Peyer's patch (tissue), 4 donors: Measurements from ENCODE around the gene NME7.

Source experiments
- POLR2A ChIP-seq, 2 donors: fragments of 450-650 bp; IDR thresholded peaks; one replicate each; pipeline ENCODE4 v1.5.1; 2017; ENCODE audit warnings: antibody characterized with exemption in 2 of 2, mild to moderate bottlenecking in 2 of 2, moderate library complexity in 2 of 2
- TF ChIP-seq, protein P1 (sequence below), 6 experiments: fragments of 450-650 bp in 4 of 6; fragments of 200-600 bp in 2 of 6; sonication (generic) in 1 of 6; IDR thresholded peaks; one replicate each; pipeline ENCODE4 v1.5.1; 2017 to 2019; ENCODE audit warnings: antibody characterized with exemption in 6 of 6, mild to moderate bottlenecking in 3 of 6, moderate library complexity in 1 of 6

DNA sequence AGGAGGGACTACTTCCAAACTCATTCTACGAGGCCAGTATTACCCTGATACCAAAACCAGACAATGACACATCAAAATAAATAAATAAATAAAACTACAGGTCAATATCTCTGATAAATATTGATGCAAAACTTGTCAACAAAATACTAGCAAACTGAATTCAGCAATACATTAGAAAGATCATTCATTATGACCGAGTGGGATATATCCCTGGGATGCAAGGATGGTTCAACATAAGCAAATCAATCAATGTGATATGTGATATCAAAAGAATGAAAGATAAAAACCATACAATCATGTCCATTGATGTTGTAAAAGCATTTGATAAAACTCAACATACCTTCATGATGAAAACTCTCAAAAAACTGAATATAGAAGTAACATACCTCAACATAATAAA is 36.7 kb downstream of the NME7 start:
- TF ChIP-seq, protein P1, sequence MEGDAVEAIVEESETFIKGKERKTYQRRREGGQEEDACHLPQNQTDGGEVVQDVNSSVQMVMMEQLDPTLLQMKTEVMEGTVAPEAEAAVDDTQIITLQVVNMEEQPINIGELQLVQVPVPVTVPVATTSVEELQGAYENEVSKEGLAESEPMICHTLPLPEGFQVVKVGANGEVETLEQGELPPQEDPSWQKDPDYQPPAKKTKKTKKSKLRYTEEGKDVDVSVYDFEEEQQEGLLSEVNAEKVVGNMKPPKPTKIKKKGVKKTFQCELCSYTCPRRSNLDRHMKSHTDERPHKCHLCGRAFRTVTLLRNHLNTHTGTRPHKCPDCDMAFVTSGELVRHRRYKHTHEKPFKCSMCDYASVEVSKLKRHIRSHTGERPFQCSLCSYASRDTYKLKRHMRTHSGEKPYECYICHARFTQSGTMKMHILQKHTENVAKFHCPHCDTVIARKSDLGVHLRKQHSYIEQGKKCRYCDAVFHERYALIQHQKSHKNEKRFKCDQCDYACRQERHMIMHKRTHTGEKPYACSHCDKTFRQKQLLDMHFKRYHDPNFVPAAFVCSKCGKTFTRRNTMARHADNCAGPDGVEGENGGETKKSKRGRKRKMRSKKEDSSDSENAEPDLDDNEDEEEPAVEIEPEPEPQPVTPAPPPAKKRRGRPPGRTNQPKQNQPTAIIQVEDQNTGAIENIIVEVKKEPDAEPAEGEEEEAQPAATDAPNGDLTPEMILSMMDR (IDR thresholded peaks at IDR 0.05): no peak
- no peak for TF ChIP-seq POLR2A (IDR thresholded peaks at IDR 0.05)
